Measurements from ENCODE around the gene DCN.

DCN gene

DNA sequence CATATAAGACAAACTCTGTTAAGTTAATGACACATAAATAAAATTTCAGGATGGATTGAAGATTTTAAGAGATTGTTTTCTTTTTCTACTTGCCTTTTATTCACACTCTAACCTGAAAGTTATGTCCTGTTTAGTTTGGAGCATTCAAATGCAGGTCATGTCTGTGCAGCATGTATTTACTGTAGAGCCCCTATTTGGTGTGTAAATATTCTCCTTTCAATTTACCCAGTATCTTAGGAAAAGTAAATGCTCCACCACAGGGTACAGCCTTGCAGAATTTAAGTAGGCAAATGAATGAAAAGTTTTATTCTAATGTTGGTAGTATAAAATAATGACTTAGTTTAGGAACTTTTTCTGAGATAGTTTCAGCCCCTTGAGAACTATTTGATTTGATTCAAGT is 6.2 kb upstream of the DCN start:
- DNase-seq (ENCODE audit: extremely low read depth, low read depth) = no peak
- TF ChIP-seq, protein P1, sequence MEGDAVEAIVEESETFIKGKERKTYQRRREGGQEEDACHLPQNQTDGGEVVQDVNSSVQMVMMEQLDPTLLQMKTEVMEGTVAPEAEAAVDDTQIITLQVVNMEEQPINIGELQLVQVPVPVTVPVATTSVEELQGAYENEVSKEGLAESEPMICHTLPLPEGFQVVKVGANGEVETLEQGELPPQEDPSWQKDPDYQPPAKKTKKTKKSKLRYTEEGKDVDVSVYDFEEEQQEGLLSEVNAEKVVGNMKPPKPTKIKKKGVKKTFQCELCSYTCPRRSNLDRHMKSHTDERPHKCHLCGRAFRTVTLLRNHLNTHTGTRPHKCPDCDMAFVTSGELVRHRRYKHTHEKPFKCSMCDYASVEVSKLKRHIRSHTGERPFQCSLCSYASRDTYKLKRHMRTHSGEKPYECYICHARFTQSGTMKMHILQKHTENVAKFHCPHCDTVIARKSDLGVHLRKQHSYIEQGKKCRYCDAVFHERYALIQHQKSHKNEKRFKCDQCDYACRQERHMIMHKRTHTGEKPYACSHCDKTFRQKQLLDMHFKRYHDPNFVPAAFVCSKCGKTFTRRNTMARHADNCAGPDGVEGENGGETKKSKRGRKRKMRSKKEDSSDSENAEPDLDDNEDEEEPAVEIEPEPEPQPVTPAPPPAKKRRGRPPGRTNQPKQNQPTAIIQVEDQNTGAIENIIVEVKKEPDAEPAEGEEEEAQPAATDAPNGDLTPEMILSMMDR (IDR thresholded peaks at IDR 0.05; ENCODE audit: low read depth, low read length) = no peak

DNA sequence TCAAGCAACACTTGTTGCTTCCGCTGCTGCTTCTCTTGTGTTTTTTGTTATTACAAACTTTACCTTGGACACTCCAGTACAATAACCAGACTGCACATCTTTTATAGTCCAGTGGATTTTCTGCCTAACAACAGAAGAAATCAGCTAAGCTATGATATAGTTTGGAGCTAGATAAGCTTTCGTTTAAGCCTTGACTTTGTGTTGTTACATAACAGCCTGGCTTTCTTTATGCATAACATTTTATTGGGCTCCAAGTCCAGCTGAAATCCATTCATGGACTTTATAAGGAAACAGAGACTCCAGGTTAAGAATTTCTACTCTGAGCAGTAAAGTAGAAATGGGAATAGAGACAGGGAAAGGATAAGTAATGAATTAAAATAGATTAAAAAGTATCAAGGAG is 3.5 kb upstream of the DCN start:
- TF ChIP-seq, protein P1 (IDR thresholded peaks at IDR 0.05; ENCODE audit: low read depth, low read length) = no peak
- DNase-seq (ENCODE audit: extremely low read depth, low read depth) = no peak

DNA sequence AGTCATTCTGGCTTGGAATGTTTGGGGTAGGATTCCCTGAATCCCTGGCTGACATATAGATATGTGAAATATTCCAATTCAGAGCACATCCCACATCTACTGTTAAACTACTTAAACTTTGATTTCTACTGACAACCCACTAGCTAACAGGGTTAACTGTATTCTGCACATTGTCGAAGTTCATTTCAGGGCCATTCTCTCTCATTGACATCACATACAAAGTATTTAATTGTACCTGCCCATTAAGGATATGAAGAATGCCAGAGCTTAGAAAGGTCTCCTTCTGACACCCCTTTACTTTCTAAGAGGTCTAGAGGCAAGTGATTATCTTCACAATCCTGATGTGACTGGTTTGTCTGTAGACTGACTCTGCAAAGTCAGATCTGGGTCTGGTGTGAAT is 2.8 kb upstream of the DCN start:
- no peak for DNase-seq (ENCODE audit: extremely low read depth, low read depth)
- TF ChIP-seq, protein P1 (IDR thresholded peaks at IDR 0.05; ENCODE audit: low read depth, low read length) = no peak

DNA sequence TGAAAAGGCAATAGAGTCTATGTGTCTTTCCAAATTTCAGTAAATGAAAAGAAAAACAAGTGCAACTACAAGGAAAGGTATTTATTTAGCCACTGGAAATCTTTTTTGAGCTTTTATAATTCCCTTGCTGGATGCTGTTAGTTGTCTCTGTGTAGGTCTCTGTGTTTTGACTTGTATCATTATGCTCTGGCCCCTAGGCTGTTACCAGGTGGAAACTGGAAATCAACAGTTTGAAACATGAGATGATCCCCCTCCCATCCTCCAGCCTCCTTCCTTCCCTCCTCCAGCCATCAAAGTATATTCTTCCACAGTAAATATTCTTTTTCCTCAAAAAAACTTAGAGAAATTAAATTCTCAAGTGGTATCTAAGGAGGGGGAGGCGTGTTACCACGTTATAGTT is 934 bp upstream of the DCN start:
- DNase-seq (ENCODE audit: extremely low read depth, low read depth) = no peak
- TF ChIP-seq, protein P1 (IDR thresholded peaks at IDR 0.05; ENCODE audit: low read depth, low read length) = no peak

DNA sequence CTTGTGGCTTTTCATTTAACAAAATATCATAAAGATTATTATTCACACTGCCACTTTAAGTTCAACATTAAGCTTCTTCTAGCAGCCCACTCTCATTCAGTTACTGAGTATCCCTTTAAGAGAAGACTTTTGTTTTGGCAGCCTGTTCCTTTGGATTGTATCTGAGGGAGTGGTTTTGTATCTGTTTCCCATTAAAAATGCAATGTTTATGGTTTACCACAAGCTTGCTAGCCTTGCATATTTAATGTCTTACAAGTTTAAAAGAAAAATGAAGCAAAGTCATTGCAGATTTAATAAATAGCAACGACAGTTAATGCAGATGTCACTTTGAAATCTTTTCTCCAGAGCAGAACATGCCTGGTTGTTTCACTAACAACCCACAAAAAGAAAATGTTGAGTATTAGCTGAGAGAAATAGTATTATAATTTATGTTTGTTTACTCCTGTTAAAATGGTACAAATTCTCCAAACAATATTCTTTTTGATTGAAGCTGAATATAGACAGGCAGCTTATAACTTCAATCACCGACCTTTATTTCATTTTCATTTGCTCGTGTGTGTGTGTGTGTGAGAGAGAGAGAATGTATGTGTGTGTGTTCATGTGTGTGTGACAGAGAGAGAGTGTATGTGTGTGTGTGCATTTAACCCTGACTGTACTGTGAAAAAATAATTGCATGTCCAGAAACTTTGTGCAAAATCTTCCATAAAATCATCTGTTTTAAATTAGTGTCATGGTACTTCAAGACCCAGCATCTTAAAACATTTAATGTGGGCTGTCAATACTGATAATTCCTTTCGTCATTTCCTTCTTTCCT is 1.8 kb downstream of the DCN start:
- DNase-seq (ENCODE audit: extremely low read depth, low read depth) = peak; percentile 81

DNA sequence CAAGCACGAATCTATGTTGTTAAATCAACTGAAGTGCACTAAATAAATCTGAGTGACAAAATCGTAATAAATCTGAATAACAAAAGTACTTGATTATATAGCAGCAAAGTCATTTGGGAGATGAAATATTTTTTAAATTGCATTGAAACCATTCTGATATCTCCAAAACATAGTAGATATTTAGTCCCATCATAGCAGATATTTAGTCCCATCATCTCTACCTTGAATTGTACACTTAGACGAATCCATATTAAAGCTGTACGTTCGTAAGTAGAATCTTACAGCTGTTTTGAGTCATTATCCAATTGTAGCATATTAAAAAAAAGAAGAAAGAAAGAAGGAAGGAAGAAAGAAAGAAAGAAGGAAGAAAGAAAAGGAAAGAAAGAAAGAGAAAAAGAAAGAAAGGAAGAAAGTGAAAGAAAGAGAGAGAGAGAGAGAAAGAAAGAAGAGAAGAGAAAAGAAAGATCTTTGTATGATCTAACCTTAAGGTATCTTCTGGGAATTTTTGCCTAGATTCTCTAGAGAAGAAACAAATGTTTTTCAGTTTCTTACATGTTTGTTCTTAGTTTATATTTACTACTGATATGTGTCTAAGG is 2.6 kb downstream of the DCN start:
- TF ChIP-seq, protein P1 (IDR thresholded peaks at IDR 0.05; ENCODE audit: low read depth, low read length) = no peak

More for the DNA sequence above, 1.8 kb downstream of the DCN start:
- TF ChIP-seq, protein P1 (IDR thresholded peaks at IDR 0.05; ENCODE audit: low read depth, low read length) = no peak

DNA sequence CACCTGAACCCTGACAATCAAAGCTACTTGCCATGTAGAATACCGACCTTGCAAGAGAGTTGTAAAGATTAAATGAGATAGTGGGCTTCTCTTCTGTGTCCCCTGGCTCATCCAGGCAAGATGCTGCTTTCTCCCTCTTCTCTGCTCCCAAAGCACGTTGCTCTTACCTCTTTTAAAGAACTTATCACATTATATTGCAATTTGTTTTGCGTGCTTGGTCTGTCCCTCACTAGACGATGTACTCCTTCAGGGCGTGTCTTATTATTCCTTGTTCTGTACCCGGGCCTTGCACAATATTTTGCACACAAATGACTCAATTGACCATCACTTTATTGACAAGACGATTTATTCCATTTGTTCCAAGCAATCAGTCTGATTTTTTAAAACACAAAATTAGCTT is 3.3 kb downstream of the DCN start:
- no peak for DNase-seq (ENCODE audit: extremely low read depth, low read depth)
- TF ChIP-seq, protein P1 (IDR thresholded peaks at IDR 0.05; ENCODE audit: low read depth, low read length) = no peak

More for the DNA sequence above, 2.6 kb downstream of the DCN start:
- no peak for DNase-seq (ENCODE audit: extremely low read depth, low read depth)
